ENCODE data around the gene CCBE1.
"Not testable (repeated sequence)": the region's sequence is repeated elsewhere in the genome, so short reads cannot be mapped to it uniquely, and the experiment has no call there.

Gene CCBE1

DNA sequence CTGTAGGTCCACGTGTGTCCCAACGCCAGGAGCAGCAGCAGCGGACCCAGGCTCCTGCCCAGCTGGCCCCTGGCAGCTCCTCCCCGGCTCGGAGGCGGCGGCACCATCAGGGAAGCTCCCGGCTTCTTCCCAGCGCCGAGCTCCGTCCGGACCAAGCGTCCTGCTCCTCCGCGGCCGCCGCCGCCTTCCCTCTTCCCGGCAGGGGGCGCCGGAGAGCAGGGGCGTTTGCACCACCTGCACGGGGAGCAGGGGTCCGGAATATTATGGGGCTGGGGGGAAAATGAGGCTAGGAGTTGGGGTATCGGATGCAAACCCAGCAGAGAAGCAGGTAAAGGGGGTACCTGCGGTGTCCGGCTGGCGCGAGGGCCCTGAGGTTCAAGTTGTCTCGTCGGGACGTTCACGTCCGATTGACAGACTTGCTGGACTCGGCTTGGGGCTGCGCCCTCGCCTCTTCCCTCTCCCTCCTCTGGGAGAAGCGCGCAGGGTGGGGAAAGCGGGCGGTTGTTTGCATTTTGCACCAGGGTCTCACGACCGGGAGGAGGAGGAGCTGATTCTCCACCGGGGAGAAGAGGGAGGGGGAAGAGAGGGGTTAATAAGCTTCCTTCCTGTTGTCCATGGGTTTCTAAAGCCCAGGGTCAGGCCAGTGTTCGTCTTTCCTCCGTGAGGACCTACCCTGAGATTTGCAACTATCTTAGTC is at the start of gene CCBE1:
Gene CCBE1, minus strand, starts transcription at position 188 of the 697 bp plus-strand sequence.
- DNase-seq (ENCODE audit: low read depth) = no peak

DNA sequence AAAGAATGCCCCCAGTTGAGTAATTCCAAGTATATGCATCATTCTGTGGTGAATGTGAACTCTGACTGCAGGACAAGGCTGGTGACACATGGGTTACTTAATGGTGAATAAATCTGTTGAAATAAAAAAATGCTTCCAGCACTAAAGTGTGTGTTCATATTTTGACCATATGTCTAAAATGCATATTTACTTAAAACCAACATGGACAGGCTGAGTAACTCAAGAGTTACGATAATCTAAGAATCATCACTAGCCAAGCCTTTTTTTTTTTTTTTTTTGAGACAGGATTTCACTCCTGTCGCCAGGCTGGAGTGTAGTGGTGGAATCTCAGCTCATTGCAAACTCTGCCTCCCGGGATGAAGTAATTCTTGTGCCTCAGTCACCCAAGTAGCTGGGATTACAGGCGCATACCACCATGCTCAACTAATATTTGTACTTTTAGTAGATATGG is 47.1 kb upstream of the CCBE1 start:
- DNase-seq (ENCODE audit: low read depth) = no peak

GRCh38 chr18:59743566-59743965 is 46.3 kb upstream of the CCBE1 start:
- DNase-seq (ENCODE audit: low read depth) = no peak

- no peak for DNase-seq (ENCODE audit: low read depth)
Observed at GRCh38 chr18:59742325-59743111, 45.3 kb upstream of the CCBE1 start.

GRCh38 chr18:59740141-59740540 is 42.9 kb upstream of the CCBE1 start:
- no peak for DNase-seq (ENCODE audit: low read depth)

- no peak for DNase-seq (ENCODE audit: low read depth)
Observed at GRCh38 chr18:59737776-59738300, 40.6 kb upstream of the CCBE1 start.

GRCh38 chr18:59737335-59737734 is 40.1 kb upstream of the CCBE1 start:
- not testable (repeated sequence) for DNase-seq (ENCODE audit: low read depth)

DNA sequence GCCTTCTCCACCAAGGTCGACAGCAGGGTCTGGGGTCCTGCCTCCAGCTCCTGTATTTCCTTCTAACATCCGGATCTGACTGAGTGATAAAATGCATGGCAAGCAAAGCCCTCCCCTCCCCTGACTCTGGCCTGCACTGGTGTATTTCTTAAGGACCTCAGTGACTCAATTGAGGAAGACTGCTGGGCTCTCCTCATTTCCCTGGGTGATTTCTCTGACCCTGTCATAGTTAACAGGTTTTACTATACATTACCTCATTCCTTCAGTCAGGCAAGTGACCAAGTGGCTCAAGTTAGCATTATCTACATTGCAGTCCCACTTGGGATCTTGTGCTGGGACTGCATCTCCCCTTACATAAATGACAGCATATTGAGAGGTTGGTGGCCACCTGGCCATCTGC is 38.8 kb upstream of the CCBE1 start:
- no peak for DNase-seq (ENCODE audit: low read depth)

DNA sequence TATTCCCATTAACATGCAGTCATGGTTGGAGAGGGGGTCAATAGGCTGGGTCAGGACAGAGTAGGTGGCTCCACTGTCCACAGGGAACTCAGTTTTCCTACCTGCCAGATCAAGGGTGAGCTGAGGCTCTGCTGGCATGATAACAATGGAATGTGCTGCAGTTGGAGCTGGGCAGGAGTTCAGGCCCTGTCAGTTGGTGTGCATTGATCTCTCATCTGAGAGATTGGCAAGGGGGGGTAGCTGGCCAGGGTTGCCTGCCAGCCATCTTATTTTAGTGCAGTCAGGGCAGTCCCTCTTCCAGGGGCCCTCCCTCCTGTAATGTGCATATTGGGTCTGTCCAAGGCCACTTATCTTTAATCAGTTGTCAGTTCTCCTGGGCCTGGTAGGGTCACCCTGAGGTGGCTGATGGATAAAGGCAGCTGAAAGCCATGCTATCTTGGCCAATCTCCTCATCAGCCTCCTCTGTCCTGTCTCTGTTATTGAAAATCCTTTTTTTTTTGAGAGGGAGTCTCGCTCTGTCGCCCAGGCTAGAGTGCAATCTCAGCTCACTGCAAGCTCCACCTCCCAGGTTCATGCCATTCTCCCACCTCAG is 38.1 kb upstream of the CCBE1 start:
- no peak for DNase-seq (ENCODE audit: low read depth)

- DNase-seq (ENCODE audit: low read depth) = no peak
Observed at GRCh38 chr18:59733421-59733820, 36.2 kb upstream of the CCBE1 start.

DNA sequence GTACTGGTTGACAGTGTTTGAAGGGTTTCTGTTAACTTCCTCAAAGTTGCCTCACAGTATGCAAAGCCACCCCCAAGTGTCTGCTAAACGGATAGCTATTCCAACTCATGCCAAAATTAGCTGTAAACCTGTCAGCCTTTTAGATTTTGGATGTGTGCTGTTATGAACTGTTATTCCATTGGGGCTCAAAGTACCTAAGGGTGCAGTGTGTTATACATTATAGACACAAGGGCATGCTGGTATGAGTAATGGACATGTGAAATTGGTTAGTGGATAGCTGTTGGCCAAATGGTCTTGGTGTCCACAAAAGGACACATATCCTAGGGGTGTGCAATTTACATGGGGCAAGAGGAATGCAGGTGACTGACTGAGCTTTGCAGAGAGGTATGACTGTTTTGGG is 33.7 kb upstream of the CCBE1 start:
- DNase-seq (ENCODE audit: low read depth) = no peak

DNA sequence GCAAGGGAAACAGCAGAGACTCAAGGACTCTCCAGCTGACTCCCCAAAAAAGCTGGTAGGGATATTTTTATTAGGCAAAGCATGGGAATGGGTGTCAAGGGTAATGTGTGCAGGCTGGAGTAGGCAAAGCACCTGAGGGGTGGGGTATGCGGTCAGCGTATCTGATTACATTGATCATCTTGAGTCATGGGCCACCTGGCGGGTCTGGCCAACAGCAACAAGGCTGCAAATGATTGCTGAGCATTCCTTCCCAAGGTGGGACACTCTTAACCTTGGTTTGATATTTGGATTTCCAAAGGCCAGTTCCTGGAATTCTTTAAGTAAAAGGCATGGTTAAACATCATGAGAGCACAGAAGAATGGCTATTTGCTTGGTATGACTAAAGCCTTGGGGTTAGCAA is 32.6 kb upstream of the CCBE1 start:
- no peak for DNase-seq (ENCODE audit: low read depth)

DNA sequence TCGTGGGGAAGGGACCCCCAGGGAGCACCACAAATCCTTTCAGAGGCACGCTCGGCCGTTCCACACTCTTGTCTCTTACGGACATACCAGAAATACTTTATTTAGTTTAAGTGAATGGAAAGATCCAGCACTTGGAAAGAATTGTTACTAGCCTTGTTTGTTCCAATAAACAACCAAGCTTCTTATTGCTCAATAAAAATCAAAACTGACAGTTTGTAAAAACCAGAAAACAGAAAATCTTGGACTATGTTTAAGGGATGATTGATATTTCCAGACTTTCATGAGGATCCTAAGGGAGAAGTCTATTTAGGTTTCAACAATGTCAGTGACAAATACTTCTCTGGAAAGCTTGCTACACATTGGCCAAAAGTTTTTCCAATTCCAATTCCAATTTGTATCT is 31.6 kb upstream of the CCBE1 start:
- no peak for DNase-seq (ENCODE audit: low read depth)

DNA sequence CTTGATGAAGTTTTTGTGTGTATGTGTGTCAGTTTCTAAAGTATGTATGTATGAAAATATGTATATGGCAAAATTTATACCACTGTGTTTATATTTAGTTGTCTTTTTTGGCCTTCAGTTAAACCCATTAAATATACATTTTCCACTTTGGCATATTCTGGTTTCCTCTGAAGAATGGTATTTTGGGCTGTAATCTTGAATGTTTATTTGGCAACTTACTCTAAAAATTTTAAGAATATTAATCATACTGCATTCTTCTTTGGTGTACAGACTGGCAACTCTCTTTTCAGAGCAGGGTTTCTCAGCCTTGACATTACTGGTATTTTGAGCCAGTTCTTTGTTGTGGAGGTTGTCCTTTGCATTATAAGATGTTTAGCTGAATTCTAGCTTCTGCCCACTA is 27.9 kb upstream of the CCBE1 start:
- no peak for DNase-seq (ENCODE audit: low read depth)

GRCh38 chr18:59724103-59724502 is 26.9 kb upstream of the CCBE1 start:
- DNase-seq (ENCODE audit: low read depth) = no peak

DNA sequence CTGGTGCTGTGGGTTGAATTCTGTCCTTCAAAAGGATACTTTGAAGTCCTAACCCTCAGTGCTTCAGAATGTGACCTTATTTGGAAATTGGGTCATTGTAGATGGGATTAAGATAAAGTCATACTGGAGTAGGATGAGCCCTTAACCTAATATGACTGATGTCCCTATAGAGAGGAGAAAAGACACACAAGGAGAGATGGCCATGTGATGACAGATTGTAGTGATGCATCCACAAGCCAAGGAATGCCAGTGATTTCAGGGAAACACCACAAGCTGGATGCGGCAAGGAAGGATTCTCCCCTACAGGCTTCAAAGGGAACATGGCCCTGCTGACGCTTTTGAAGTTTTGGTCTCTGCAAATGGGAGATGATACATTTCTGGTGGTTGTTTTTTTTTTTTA is 24.7 kb upstream of the CCBE1 start:
- DNase-seq (ENCODE audit: low read depth) = no peak

GRCh38 chr18:59721211-59721610 is 24.0 kb upstream of the CCBE1 start:
- DNase-seq (ENCODE audit: low read depth) = no peak

- no peak for DNase-seq (ENCODE audit: low read depth)
Observed at GRCh38 chr18:59719544-59720181, 22.4 kb upstream of the CCBE1 start.

DNA sequence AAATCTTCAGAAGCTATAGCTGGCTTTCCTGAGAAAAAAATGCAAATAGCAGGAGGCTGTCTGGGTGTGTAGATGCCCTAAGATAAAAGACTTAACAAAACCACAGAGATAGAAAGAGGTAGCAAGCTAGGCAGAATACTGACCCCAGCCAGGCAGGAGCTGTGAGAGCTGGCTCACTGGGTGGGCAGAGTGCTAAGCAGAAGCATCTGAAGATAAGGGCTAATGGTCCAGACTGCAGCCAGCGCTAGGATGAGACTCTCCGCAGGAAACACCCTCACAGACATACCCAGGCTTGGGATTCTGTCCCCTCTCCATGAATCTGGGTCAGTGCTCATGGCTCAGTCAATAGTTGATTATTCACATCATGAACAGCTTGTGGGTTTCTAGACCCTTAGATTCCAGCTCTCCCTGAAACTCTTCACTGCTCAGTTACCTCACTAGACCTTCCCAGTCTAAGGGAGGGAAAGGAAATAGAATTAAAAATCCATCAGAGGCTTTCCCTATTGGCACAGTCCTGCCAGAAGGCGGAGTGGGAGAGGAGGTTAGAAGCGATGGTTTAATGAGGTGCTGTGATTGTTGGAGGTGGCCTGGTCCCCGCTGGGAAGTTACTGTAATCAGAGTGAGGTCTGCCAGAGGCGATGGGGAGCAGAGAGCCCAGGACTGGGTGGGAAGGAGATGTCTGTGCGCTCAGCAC is 21.4 kb upstream of the CCBE1 start:
- DNase-seq (ENCODE audit: low read depth) = no peak

DNA sequence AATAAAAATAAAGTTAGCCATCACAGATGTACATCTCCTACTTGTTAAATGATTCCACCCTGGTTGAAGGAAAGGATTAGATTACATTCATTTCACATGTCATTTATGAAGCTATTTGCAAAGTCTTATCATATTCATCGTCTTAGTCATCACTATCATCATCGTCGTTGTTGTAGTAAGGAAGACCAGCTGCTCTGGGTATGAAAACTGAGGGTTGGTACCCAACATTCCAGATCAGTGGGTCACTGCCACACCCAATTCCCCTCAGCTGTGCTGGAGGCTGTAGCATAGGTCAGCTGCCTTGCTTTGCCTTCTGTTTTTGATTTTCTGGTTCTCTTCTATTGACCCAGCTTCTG is 20.9 kb upstream of the CCBE1 start:
- no peak for DNase-seq (ENCODE audit: low read depth)

- no peak for DNase-seq (ENCODE audit: low read depth)
Observed at GRCh38 chr18:59717291-59717690, 20.1 kb upstream of the CCBE1 start.

DNA sequence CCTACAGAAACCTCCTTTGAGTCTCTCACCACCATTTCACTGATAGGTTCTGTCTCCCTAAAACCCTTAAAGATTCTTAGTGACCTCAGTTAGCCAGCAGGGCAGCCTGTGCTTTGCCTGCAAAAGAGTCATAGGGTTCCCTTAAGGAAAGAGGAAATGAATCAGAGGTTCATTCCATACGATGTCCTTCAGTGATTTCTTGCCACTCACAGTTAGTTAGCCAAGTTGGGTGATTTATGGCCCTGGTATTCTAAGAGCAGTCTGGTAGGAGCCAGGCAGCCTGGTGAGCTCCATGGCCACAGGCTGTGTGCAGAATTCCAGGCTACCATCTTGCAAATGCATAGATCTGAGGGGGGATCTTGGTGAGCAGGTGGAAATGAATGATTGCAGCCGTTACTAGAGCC is 18.7 kb upstream of the CCBE1 start:
- no peak for DNase-seq (ENCODE audit: low read depth)

All from activated gamma-delta T cell treated with anti-CD3 and anti-CD28 coated beads, Interleukin-2, amount 50 U/mL, for 16 hours (primary cell).